ENCODE results near the gene C6orf89.
"Not testable (repeated sequence)": the region's sequence is repeated elsewhere in the genome, so short reads cannot be mapped to it uniquely, and the experiment has no call there.

Gene C6orf89

GRCh38 chr6:36888654-36889481, 3.1 kb downstream of the C6orf89 start:
- TF ChIP-seq, protein P1, sequence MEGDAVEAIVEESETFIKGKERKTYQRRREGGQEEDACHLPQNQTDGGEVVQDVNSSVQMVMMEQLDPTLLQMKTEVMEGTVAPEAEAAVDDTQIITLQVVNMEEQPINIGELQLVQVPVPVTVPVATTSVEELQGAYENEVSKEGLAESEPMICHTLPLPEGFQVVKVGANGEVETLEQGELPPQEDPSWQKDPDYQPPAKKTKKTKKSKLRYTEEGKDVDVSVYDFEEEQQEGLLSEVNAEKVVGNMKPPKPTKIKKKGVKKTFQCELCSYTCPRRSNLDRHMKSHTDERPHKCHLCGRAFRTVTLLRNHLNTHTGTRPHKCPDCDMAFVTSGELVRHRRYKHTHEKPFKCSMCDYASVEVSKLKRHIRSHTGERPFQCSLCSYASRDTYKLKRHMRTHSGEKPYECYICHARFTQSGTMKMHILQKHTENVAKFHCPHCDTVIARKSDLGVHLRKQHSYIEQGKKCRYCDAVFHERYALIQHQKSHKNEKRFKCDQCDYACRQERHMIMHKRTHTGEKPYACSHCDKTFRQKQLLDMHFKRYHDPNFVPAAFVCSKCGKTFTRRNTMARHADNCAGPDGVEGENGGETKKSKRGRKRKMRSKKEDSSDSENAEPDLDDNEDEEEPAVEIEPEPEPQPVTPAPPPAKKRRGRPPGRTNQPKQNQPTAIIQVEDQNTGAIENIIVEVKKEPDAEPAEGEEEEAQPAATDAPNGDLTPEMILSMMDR (IDR thresholded peaks at IDR 0.05; ENCODE audit: insufficient read depth, low read length, missing control alignments), result no peak
- no peak overlapping the region for H3K4me3 ChIP-seq (ENCODE audit: low read depth, low read length)
- POLR2A ChIA-PET, result no interaction called here
- CTCF ChIA-PET, result interaction anchor here (1.0 to 2.4 kb wide), 7 partner anchors 11 to 129 kb away, joined by 3 to 13 read pairs (median 6); partner anchors contain the start of gene PPIL1
- no peak for DNase-seq (ENCODE audit: low read depth, low spot score)

DNA sequence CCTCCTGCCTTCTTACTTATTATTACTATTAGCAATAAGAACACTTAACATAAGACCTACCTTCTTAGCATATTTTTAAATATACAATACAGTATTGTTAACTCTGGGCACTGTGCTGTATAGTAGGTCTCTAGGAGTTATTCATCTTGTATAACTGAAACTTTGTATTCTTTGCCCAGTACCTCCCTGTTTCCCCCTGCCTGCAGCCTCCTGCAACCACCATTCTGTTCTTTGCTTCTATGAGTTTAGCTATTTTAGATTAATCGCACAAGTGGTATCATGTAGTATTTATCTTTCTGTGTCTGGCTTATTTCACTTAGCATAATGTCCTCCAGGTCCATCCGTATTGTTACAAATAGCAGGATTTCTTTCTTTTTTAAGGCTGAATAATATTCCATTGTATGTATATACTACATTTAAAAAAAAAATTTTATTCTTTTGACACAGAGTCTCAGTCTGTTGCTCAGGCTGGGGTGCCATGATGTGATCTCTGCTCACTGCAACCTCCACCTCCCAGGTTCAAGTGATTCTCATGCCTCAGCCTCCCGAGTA, 4.4 kb downstream of the C6orf89 start:
- TF ChIP-seq, protein P1 (IDR thresholded peaks at IDR 0.05; ENCODE audit: insufficient read depth, low read length, missing control alignments), result no peak
- no peak for DNase-seq (ENCODE audit: low read depth, low spot score)
- CTCF ChIA-PET, result interaction anchor here (0.7 to 2.4 kb wide), 9 partner anchors 13 to 128 kb away, joined by 3 to 13 read pairs (median 3); partner anchors contain the start of gene PPIL1
- POLR2A ChIA-PET, result no interaction called here
- no peak overlapping the region for H3K4me3 ChIP-seq (ENCODE audit: low read depth, low read length)

- DNase-seq (ENCODE audit: low read depth, low spot score); POLR2A ChIA-PET; H3K4me3 ChIP-seq (ENCODE audit: low read depth, low read length): not testable (repeated sequence)
- CTCF ChIA-PET, result interaction anchor here (1.0 to 2.4 kb wide), 5 partner anchors 12 to 276 kb away, joined by 3 to 13 read pairs (median 3); no protein-coding TSS in a partner anchor
Measured at GRCh38 chr6:36891153-36891552, 5.4 kb downstream of the C6orf89 start.

- POLR2A ChIA-PET, result no interaction called here
- TF ChIP-seq, protein P1 (IDR thresholded peaks at IDR 0.05; ENCODE audit: insufficient read depth, low read length, missing control alignments), result no peak
- no peak for DNase-seq (ENCODE audit: low read depth, low spot score)
- no peak overlapping the region for H3K4me3 ChIP-seq (ENCODE audit: low read depth, low read length)
- CTCF ChIA-PET, result interaction anchor here (6.1 kb wide), 1 partner anchor 9 kb away, joined by 32 read pairs; the partner anchor contains the start of gene C6orf89
Measured at GRCh38 chr6:36893976-36894932, 8.5 kb downstream of the C6orf89 start.

GRCh38 chr6:36897609-36898008, 11.9 kb downstream of the C6orf89 start:
- CTCF ChIA-PET, result interaction anchor here (1.2 to 6.1 kb wide), 4 partner anchors 12 to 137 kb away, joined by 3 to 32 read pairs (median 10); partner anchors contain the start of gene C6orf89
- DNase-seq (ENCODE audit: low read depth, low spot score), result no peak

DNA sequence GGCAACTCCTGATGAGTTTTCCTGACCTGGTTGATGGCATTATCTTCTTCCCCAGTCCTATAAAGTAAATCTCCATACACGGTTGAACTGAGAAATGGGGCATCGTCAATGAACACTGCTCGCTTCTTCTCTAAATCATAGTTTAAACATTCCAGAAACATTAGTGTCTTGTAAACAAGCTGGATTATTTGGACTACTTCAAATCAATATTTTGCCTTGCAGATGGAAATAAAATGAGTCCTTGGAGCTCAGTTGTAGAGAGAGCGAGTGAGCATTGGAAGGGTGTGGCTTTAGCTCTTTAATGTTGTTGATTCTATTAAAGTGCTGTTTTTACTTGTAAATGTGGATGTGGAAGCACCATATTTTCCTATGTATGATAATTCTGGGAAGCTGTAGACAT, 18.4 kb downstream of the C6orf89 start:
- ChIA-PET CTCF (interaction anchor here (0.9 to 4.6 kb wide), 6 partner anchors 10 to 280 kb away, joined by 3 to 28 read pairs (median 6); partner anchors contain the start of gene C6orf89), POLR2A (interaction anchor here (0.6 kb wide), 1 partner anchor 134 kb away, joined by 3 read pairs; no protein-coding TSS in a partner anchor)
- TF ChIP-seq, protein P1 (IDR thresholded peaks at IDR 0.05; ENCODE audit: insufficient read depth, low read length, missing control alignments), result no peak
- no peak overlapping the region for H3K4me3 ChIP-seq (ENCODE audit: low read depth, low read length)
- DNase-seq (ENCODE audit: low read depth, low spot score), result no peak

More at GRCh38 chr6:36897609-36898008, 11.9 kb downstream of the C6orf89 start:
- no peak overlapping the region for H3K4me3 ChIP-seq (ENCODE audit: low read depth, low read length)
- POLR2A ChIA-PET, result no interaction called here
- TF ChIP-seq, protein P1 (IDR thresholded peaks at IDR 0.05; ENCODE audit: insufficient read depth, low read length, missing control alignments), result no peak
